SHP77 (cell line): ENCODE data around the gene YLPM1.

Experiments used
- DNase-seq, 2 experiments: peaks; one replicate each; lab custom pipeline; 2025; lab: John Stamatoyannopoulos, UW

The YLPM1 gene

GRCh38 chr14:74793506-74794155 is 30.5 kb downstream of the YLPM1 start:
- DNase-seq, result no peak

- no peak for DNase-seq
Observed at GRCh38 chr14:74794947-74795346, 31.8 kb downstream of the YLPM1 start.

DNA sequence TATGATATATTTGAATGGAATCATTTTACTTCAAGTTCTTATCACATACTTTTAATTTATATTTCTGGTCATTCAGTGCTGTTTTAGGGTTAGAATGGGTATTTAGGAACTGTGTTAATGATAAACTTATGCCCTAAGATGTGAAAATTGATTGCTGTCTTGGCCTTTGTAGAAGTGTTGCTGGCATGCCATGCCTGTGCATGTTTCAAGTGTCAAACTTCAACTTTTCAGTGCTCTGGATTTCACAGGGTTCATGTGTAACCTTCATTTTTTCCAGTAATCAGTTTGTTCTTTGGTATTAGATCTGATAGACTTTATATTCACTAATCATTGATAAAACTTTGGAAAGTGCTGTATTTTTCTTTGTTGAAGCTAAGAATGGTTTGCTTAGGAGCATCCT is 36.6 kb downstream of the YLPM1 start:
- DNase-seq, result no peak

DNA sequence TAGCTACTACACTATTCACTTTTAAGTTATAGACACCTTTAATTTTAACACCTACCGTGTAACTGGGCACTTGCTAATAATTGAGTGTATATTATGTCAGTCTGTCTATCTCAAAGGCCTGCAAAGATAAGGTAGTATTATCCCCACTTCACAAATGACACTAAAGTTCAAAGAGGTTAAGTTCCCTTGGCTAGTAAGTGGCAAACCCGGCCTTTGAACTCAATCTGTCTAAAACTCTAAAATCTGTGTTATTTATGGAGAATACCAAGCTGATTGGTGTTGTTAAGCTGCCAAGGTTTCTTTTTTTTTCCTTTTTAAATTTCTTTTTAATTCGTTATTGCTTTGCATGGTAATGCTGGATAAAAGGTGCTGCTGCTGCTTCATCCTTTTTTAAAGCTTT is 37.7 kb downstream of the YLPM1 start:
- no peak for DNase-seq

GRCh38 chr14:74801396-74801795 is 38.3 kb downstream of the YLPM1 start:
- DNase-seq, result no peak

DNA sequence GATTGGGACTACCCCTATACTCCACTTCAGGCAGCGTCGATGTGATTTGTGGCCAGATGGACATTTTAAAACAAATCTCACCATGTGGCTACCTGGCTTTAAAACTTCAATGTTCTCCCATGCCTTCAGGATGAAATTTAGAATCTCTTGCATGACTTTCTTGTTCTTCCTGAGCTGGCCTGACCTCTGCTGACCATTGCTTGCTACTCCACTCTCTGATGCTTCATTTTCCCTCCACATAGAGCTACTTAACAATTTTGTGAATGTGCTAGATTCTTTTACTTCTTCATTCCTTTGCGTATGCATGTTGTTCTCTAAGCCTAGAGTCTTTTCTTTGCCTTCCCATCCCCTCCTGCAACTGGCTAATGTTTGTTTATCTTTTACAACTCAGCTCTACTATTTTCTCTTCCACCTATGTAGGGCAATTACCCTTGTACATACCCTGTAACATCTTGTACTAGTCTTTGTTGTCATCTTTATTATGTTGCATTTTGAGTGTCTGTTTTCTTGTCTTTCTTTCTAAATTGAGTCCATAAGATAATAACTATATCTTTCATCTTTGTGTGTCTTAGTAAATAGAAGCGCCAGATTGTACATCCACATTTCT is 41.2 kb downstream of the YLPM1 start:
- peak; percentile 2 to 13 for DNase-seq

- DNase-seq, result no peak
Observed at GRCh38 chr14:74807853-74808545, 44.9 kb downstream of the YLPM1 start.

DNA sequence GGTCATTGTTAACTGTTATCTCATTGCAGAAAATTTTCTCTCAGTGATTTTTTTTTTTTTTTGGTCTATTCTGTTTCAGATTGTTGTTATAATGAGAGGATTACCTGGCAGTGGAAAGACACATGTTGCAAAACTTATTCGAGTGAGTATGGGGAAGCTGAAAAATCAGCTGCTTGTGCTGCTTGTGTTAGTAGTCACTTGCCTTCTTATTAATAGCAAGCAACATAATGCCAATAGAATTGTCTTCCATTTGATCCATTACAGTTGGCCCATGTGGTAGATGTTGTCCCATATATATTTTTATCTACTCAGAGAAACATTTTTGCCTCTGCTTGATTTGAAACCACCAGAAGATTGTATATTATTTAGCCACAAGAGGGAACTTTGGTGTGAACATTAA is 53.0 kb downstream of the YLPM1 start:
- DNase-seq, result no peak

DNA sequence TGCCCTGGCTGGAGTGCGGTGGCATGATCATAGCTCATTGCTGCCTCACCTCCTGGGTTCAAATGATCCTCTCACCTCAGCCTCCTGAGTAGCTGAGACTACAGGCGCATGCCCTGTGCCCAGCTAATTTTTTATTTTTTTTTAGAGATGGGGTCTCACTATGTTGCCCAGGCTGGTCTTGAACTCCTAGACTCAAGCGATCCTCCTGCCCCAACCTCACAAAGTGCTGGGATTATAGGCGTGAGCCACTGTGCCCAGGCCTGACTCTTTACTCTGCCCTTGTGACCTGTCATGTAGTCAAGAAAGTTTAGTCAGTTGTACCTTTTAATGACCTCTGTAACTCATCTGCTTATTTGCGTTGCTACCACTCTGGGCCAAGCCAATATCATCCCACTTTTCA is 57.2 kb downstream of the YLPM1 start:
- DNase-seq, result no peak

GRCh38 chr14:74821267-74821915 is 58.3 kb downstream of the YLPM1 start:
- DNase-seq, result no peak

GRCh38 chr14:74824997-74825396 is 61.9 kb downstream of the YLPM1 start:
- no peak for DNase-seq

- DNase-seq, result no peak
Observed at GRCh38 chr14:74826574-74826973, 63.5 kb downstream of the YLPM1 start.

DNA sequence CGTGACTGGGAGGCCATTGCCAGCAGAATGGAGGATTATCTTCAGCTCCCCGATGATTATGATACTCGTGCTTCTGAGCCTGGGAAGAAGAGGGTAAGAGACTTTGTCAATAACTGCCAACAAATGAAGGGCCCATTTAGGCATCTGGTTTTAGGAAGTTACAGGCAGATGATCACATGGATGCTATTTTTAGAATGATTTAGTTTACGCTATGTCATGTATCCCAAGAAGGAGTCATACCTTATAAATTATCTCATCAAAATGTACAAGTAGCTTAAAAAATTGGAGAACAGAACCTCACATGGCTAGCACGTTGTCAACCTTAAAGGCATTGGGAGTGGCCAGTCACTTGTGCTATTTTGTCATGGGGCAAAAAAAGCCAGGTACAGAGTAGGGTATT is 66.1 kb downstream of the YLPM1 start:
- no peak for DNase-seq

- DNase-seq, result no peak
Observed at GRCh38 chr14:74832849-74833248, 69.7 kb downstream of the YLPM1 start.

DNA sequence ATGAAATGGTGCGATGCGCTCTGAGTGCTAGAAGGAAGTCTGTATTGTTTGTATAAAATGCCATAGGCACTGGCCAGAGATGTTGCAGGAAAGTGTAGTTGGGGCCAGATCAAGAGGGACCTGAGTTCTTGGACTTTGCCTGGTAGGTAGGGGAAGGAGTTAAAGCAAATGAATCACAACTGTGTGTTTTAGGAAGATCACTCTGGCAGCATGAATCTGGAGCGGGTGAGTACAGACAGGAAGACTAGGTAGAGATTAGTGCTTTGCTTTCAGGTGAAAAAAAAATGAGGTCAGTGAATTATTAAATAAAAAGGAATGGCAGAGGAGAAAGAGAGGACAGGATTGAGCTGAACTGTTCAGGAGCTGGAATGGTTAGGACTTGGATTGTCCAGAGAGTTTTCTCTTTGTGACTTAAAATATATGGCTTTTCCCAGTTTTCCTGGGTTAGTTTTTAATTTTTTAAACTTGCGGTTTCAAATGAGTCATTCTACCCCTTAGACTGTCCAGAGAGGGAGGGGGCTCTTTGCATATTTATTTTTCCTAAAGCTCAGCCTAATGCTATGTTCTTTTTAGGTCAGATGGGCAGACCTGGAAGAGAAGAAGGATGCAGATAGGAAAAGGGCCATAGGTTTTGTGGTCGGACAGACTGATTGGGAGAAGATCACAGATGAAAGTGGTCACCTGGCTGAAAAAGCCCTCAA is 71.7 kb downstream of the YLPM1 start:
- DNase-seq, result no peak

GRCh38 chr14:74835645-74836250 is 72.6 kb downstream of the YLPM1 start:
- DNase-seq, result no peak

DNA sequence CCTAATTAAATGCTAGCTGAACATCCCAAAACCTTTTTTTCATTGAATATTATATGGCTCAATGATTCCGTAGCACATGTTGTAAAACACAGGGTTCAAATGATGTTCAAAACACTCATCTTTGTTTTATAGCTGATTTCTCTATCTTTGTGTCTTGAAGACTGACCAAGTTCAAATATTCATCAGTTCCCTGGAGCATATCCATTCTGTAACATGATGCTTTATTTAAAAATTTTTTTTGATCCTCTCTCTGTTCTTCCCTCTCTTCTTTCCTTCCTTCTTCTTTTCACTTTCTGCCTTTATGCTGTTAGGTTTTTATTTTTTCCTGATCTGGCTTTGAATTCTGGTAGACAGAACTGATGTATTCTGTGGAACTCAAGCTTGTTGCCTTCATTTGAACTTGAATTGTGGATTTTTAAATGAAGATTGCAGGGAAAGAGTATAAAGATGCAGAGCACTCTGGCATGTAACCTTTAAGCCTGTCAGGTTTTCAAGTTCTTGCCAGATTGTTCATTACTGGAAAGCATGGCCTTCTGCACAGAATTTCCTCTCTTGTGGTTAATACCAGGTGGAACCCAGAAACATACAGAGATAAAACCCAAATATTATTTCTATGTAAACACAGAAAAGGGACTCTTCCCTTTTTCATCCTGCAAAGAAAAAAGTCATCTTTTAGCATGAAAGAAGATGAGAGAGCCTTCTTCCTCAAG is 73.3 kb downstream of the YLPM1 start:
- DNase-seq, result no peak

GRCh38 chr14:74838166-74838565 is 75.0 kb downstream of the YLPM1 start:
- no peak for DNase-seq

DNA sequence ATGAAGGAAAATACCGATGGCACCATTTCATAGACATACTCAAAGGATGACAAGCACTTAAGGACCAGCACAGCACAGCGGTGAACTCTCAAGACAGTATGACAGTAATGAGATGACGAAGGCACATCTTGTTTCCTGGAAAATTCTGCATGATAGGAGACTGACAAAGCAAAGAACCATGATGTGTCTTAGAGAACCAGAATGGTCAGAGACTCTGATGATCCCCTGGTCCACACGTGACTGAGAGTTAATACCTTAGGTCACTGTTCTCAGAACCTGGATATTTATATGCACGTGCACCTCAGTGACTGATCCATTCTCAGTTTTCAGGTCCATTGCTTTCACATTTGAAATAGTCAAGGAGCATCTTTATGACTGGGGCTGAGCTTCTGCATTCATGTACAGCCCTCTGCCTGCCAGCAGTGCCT is 77.5 kb downstream of the YLPM1 start:
- DNase-seq, result no peak

- no peak for DNase-seq
Observed at GRCh38 chr14:74841230-74842207, 78.4 kb downstream of the YLPM1 start.
